Spleen (tissue), 13 donors: ENCODE results near the gene CCN2. TPM values are rescaled to one million over a fixed set of nuclear protein-coding genes. Genes with fewer than 3 reads are reported as not detected.

Source experiments
- DNase-seq: peaks from one replicate; pipeline ENCODE4 v3.0.0-alpha.2; 2020
- H3K27ac ChIP-seq, 8 donors: fragments of 200-600 bp; sonication (generic) in 7 of 8; 1 replicate in 4 of 8; 2 replicates in 4 of 8; pipeline versions ENCODE4 v1.5.0 to v1.8.0; 2016 to 2021; ENCODE audit warnings: inconsistent platforms in 4 of 8, mild to moderate bottlenecking in 4 of 8, moderate library complexity in 1 of 8
- H3K27me3 ChIP-seq, 7 donors: fragments of 200-600 bp; sonication (generic) in 6 of 7; replicated peaks in 1 of 7; 1 replicate in 4 of 7; 2 replicates in 3 of 7; pipeline versions ENCODE4 v1.5.0 to v1.8.0; 2016 to 2021; ENCODE audit warnings: inconsistent platforms in 3 of 7, mild to moderate bottlenecking in 1 of 7
- H3K36me3 ChIP-seq, 6 donors: fragments of 200-600 bp; sonication (generic) in 5 of 6; 1 replicate in 4 of 6; 2 replicates in 2 of 6; pipeline versions ENCODE4 v1.5.0 to v1.8.0; 2016 to 2021; ENCODE audit warnings: inconsistent platforms in 2 of 6
- H3K4me1 ChIP-seq, 6 donors: fragments of 200-600 bp; sonication (generic) in 5 of 6; 1 replicate in 3 of 6; 2 replicates in 3 of 6; pipeline versions ENCODE4 v1.5.0 to v1.8.0; 2016 to 2021; ENCODE audit warnings: inconsistent platforms in 3 of 6
- H3K4me3 ChIP-seq, 8 donors: fragments of 200-600 bp; sonication (generic) in 7 of 8; 1 replicate in 4 of 8; 2 replicates in 4 of 8; pipeline versions ENCODE4 v1.5.0 to v1.8.0; 2016 to 2021; ENCODE audit warnings: inconsistent platforms in 4 of 8, mild to moderate bottlenecking in 4 of 8, moderate library complexity in 2 of 8
- H3K9me3 ChIP-seq, 8 donors: fragments of 200-600 bp; sonication (generic) in 7 of 8; 1 replicate in 4 of 8; 2 replicates in 4 of 8; pipeline versions ENCODE4 v1.5.0 to v1.8.0; 2016 to 2021; ENCODE audit warnings: inconsistent platforms in 4 of 8
- CTCF ChIP-seq, 11 experiments: fragments of 200-600 bp in 7 of 11; fragments of 450-650 bp in 4 of 11; sonication (generic) in 4 of 11; IDR thresholded peaks in 8 of 11; conservative IDR thresholded peaks in 3 of 11; 1 replicate in 7 of 11; 2 replicates in 4 of 11; pipeline versions ENCODE4 v1.4.0 to v1.8.0; 2016 to 2021; ENCODE audit warnings: antibody characterized with exemption in 11 of 11, inconsistent platforms in 4 of 11, mild to moderate bottlenecking in 1 of 11
- POLR2A ChIP-seq, 3 donors: fragments of 450-650 bp; IDR thresholded peaks; one replicate each; pipeline ENCODE4 v1.5.1; 2017; ENCODE audit warnings: antibody characterized with exemption in 3 of 3, mild to moderate bottlenecking in 1 of 3
- POLR2AphosphoS5 ChIP-seq, 3 donors: sonication (generic); formaldehyde crosslinking; IDR thresholded peaks; one replicate each; pipeline ENCODE4 v1.5.1; 2017; ENCODE audit warnings: antibody characterized with exemption in 3 of 3
- WGBS, 5 donors: extraction: QIAGEN DNeasy Blood & Tissue Kit in 3 of 5; methylation state at CpG; one replicate each; pipeline versions ENCODE4 v1.1.5 to v1.1.7; 2013 to 2018; 5-methylcytosine and 5-hydroxymethylcytosine counted together
- intact Hi-C: fragments of 100-400 bp; cut with DNase I; formaldehyde crosslinking; loops from one replicate; pipeline ENCODE4 v1.15.0; 2023; ENCODE audit warnings: low total_unique reads
- long read RNA-seq, 2 donors: transcript quantifications; one replicate each; lab custom pipeline, GENCODE V29; 2026
- polyA plus RNA-seq, 3 donors: library from polyadenylated mRNA; stranded (reverse); fragments of 200-250 nt; gene quantifications; one replicate each; pipeline ENCODE4 v1.2.1, GENCODE V29; 2013
- total RNA-seq, 7 donors: library from RNA; depleted of rRNA in 3 of 7; stranded (reverse); fragments of >200 nt in 3 of 7; fragmentation: NEBNext Ultra II Directional in 4 of 7; extraction: Animal tissue kit (Norgen Biotek cat#: 25700) in 4 of 7; gene quantifications; one replicate each; pipeline versions ENCODE4 v1.1.0 to v1.2.1, GENCODE V29; 2016 to 2021
- donor health status: healthy with polysubstance abuse.
- donor health status: DM: no; HTN: no; CAD: no; lungs with moderate emphysema.
- donor health status: DM: no; HTN: no; CAD: no.
- donor health status: Bipolar disorder and iron deficiency.
- donor health status: healthy.
- donor health status: DM: no; HTN: no; CAD: no.
- donor health status: DM: yes; HTN: yes; CAD: no.

Gene CCN2
- 100 to 1,000 TPM; 253 to 556 (median 319) TPM for total RNA-seq
- polyA plus RNA-seq: 100 to 1,000 TPM in 1 of 3 donors, 10 to 100 TPM in 2; 20.6 to 115 (median 74.2) TPM
- long read RNA-seq, donor 1, transcript CTGF-201 (5 exons, 2,339 nt): major isoform, 131 of 180 reads
- long read RNA-seq, donor 1, partial matches to known transcripts: 49 of 180 reads
- long read RNA-seq, donor 1, other reads (novel, unspliced or antisense): 0 of 180 reads
- long read RNA-seq, donor 2, transcript CTGF-201 (5 exons, 2,339 nt): major isoform, 83 of 140 reads
- long read RNA-seq, donor 2, partial matches to known transcripts: 57 of 140 reads
- long read RNA-seq, donor 2, other reads (novel, unspliced or antisense): 0 of 140 reads

DNA sequence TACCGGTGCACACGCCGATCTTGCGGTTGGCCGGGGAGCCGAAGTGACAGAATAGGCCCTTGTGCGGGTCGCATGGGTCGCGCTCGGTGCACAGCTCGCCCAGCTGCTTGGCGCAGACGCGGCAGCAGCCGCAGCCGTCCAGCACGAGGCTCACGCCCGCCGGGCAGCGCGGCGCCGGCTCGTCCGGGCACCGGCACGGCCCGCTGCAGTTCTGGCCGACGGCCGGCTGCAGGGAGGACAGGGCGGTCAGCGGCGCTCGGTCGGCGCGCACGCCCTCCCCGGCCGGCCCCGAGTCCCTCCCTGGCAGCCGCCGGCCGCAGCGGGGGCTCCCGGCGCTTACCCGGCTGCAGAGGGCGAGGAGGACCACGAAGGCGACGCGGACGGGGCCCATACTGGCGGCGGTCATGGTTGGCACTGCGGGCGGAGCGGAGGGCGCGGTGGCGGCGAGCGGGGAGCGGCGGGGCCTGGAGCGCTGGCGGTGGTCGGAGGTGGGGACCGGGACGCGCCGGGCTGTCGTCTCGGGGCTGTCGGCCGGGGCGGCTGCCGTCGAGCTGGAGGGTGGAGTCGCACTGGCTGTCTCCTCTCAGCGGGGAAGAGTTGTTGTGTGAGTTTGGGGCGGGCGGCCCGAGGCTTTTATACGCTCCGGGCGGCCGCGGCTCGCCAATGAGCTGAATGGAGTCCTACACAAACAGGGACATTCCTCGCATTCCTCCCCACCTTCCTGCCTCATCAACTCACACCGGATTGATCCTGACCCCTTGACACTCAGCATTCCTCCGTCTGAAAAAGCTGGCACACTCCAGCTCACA, at the start of gene CCN2:
Gene CCN2 (minus strand): TSS at position 606 of the 809 bp plus-strand sequence. CDS start 200 bp downstream, at position 406.
- Histone ChIP-seq H3K27me3 (peaks cover 0 to 54% (median 12%) of the 10 kb centered on the region in 7 donors), H3K36me3 (peaks cover 0 to 12% (median 0%) of the 10 kb centered on the region in 6 donors), H3K27ac (peak within 1 kb of the TSS; percentile 60 to 92 (median 88)), H3K4me3 (peak within 1 kb of the TSS; percentile 48 to 82 (median 60)), H3K4me1 (peaks cover 5 to 45% (median 14%) of the 10 kb centered on the region in 6 donors), H3K9me3 (no peaks in the 10 kb centered on the region)
- TF ChIP-seq POLR2AphosphoS5 (IDR thresholded peaks at IDR 0.05) (peak; percentile 90 to 95 (median 92)), POLR2A (IDR thresholded peaks at IDR 0.05) (peak in 2 of 3 donors; percentile 57 to 71), CTCF (IDR thresholded peaks at IDR 0.05 in 8 of 11, conservative IDR thresholded peaks at IDR 0.05 in 3 of 11) (peak in 1 of 11 experiments; percentile 17)
- DNase-seq: peak; percentile 85
- intact Hi-C loops: no loop called here
- WGBS, 5 donors: 1 to 2% (median 2%) methylated on average over 30 to 97 of the region's 97 CpGs

DNA sequence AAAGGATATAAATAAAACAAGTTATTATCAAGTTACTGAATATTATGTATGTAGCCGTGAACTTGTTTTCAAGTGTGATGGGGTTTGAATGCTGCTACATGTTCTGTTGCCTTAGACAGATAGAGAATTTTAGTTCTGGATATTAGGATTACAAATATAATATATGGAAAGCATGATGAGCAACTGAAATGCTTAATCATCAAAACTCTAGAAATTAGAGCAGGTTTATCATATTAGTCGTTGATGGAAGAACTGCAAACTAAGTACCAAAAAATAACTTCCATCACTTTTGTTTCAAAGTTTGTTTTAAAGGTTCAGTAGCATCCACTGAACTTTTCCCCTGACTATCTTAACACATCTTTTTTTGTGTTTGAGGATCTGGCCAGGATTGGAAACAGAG, 49.1 kb upstream of the CCN2 start:
- H3K4me1 ChIP-seq: peaks cover 0 to 29% (median 10%) of the 10 kb centered on the region in 6 donors
- no peaks in the 10 kb centered on the region for H3K27me3 ChIP-seq
- 70 to 76% (median 72%) methylated on average over 2 of the region's 2 CpGs for WGBS, 5 donors
- no peak for DNase-seq
- H3K9me3 ChIP-seq: peaks cover 0 to 19% (median 17%) of the 10 kb centered on the region in 8 donors
- H3K27ac ChIP-seq: peak overlapping the region in 5 of 8 donors; percentile 23 to 75 (median 63)
- H3K4me3 ChIP-seq: no peak overlapping the region
- intact Hi-C loops: no loop called here
- TF ChIP-seq POLR2AphosphoS5 (IDR thresholded peaks at IDR 0.05) (no peak), POLR2A (IDR thresholded peaks at IDR 0.05) (no peak), CTCF (IDR thresholded peaks at IDR 0.05 in 8 of 11, conservative IDR thresholded peaks at IDR 0.05 in 3 of 11) (no peak)
- no peaks in the 10 kb centered on the region for H3K36me3 ChIP-seq

DNA sequence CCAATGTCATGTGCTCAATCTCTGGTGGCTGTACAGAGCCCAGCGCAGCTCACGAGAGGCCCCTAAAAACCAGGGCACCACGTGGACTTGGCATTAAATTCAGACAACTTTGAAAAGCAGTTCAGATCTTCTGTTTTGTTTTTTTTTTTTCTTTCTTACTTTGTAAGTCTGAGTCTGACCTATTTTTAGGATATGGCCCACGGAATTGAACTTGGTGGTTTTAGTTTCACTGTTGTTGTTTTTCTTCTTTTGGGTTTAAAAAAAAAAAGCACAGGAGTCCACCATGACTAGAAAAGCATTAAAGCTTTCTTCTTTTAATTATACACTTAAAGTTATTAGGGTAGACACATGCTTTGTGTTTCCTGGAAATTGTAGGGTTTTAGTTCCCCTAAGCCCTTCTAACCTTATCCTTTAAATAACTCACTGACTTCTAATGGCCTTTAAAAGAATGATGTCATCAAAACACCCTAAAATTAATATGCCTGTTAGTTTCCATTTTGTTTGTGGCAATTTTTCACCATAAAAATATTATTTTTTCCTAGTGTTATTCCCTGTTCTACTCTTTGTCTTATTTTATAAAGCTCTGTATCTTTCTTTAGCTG, 48.5 kb upstream of the CCN2 start:
- Histone ChIP-seq H3K4me1 (peaks cover 0 to 22% (median 6%) of the 10 kb centered on the region in 6 donors), H3K27ac (peak overlapping the region; percentile 4 to 75 (median 62)), H3K36me3 (no peaks in the 10 kb centered on the region), H3K9me3 (peaks cover 0 to 19% (median 15%) of the 10 kb centered on the region in 8 donors), H3K27me3 (no peaks in the 10 kb centered on the region), H3K4me3 (no peak overlapping the region)
- DNase-seq: no peak
- WGBS, 5 donors: 45 to 63% (median 47%) methylated on average over 4 of the region's 4 CpGs
- intact Hi-C loops: no loop called here
- TF ChIP-seq POLR2AphosphoS5 (IDR thresholded peaks at IDR 0.05) (no peak), POLR2A (IDR thresholded peaks at IDR 0.05) (no peak), CTCF (IDR thresholded peaks at IDR 0.05 in 8 of 11, conservative IDR thresholded peaks at IDR 0.05 in 3 of 11) (no peak)
